Spleen (tissue), 11 donors: ENCODE data around the gene SORCS1. TPM values are rescaled to one million over a fixed set of nuclear protein-coding genes. Genes with fewer than 3 reads are reported as not detected.

Source experiments
- DNase-seq: peaks from one replicate; pipeline ENCODE4 v3.0.0-alpha.2; 2020
- H3K27ac ChIP-seq, 8 donors: fragments of 200-600 bp; sonication (generic) in 7 of 8; 1 replicate in 4 of 8; 2 replicates in 4 of 8; pipeline versions ENCODE4 v1.5.0 to v1.8.0; 2016 to 2021; ENCODE audit warnings: inconsistent platforms in 4 of 8, mild to moderate bottlenecking in 4 of 8, moderate library complexity in 1 of 8
- H3K27me3 ChIP-seq, 7 donors: fragments of 200-600 bp; sonication (generic) in 6 of 7; replicated peaks in 1 of 7; 1 replicate in 4 of 7; 2 replicates in 3 of 7; pipeline versions ENCODE4 v1.5.0 to v1.8.0; 2016 to 2021; ENCODE audit warnings: inconsistent platforms in 3 of 7, mild to moderate bottlenecking in 1 of 7
- H3K36me3 ChIP-seq, 6 donors: fragments of 200-600 bp; sonication (generic) in 5 of 6; 1 replicate in 4 of 6; 2 replicates in 2 of 6; pipeline versions ENCODE4 v1.5.0 to v1.8.0; 2016 to 2021; ENCODE audit warnings: inconsistent platforms in 2 of 6
- H3K4me1 ChIP-seq, 6 donors: fragments of 200-600 bp; sonication (generic) in 5 of 6; 1 replicate in 3 of 6; 2 replicates in 3 of 6; pipeline versions ENCODE4 v1.5.0 to v1.8.0; 2016 to 2021; ENCODE audit warnings: inconsistent platforms in 3 of 6
- H3K4me3 ChIP-seq, 8 donors: fragments of 200-600 bp; sonication (generic) in 7 of 8; 1 replicate in 4 of 8; 2 replicates in 4 of 8; pipeline versions ENCODE4 v1.5.0 to v1.8.0; 2016 to 2021; ENCODE audit warnings: inconsistent platforms in 4 of 8, mild to moderate bottlenecking in 4 of 8, moderate library complexity in 2 of 8
- H3K9me3 ChIP-seq, 8 donors: fragments of 200-600 bp; sonication (generic) in 7 of 8; 1 replicate in 4 of 8; 2 replicates in 4 of 8; pipeline versions ENCODE4 v1.5.0 to v1.8.0; 2016 to 2021; ENCODE audit warnings: inconsistent platforms in 4 of 8
- CTCF ChIP-seq, 11 experiments: fragments of 200-600 bp in 7 of 11; fragments of 450-650 bp in 4 of 11; sonication (generic) in 4 of 11; IDR thresholded peaks in 8 of 11; conservative IDR thresholded peaks in 3 of 11; 1 replicate in 7 of 11; 2 replicates in 4 of 11; pipeline versions ENCODE4 v1.4.0 to v1.8.0; 2016 to 2021; ENCODE audit warnings: antibody characterized with exemption in 11 of 11, inconsistent platforms in 4 of 11, mild to moderate bottlenecking in 1 of 11
- POLR2A ChIP-seq, 3 donors: fragments of 450-650 bp; IDR thresholded peaks; one replicate each; pipeline ENCODE4 v1.5.1; 2017; ENCODE audit warnings: antibody characterized with exemption in 3 of 3, mild to moderate bottlenecking in 1 of 3
- POLR2AphosphoS5 ChIP-seq, 3 donors: sonication (generic); formaldehyde crosslinking; IDR thresholded peaks; one replicate each; pipeline ENCODE4 v1.5.1; 2017; ENCODE audit warnings: antibody characterized with exemption in 3 of 3
- WGBS, 5 donors: extraction: QIAGEN DNeasy Blood & Tissue Kit in 3 of 5; methylation state at CpG; one replicate each; pipeline versions ENCODE4 v1.1.5 to v1.1.7; 2013 to 2018; 5-methylcytosine and 5-hydroxymethylcytosine counted together
- intact Hi-C: fragments of 100-400 bp; cut with DNase I; formaldehyde crosslinking; loops from one replicate; pipeline ENCODE4 v1.15.0; 2023; ENCODE audit warnings: low total_unique reads
- polyA plus RNA-seq, 3 donors: library from polyadenylated mRNA; stranded (reverse); fragments of 200-250 nt; gene quantifications; one replicate each; pipeline ENCODE4 v1.2.1, GENCODE V29; 2013
- total RNA-seq, 7 donors: library from RNA; depleted of rRNA in 3 of 7; stranded (reverse); fragments of >200 nt in 3 of 7; fragmentation: NEBNext Ultra II Directional in 4 of 7; extraction: Animal tissue kit (Norgen Biotek cat#: 25700) in 4 of 7; gene quantifications; one replicate each; pipeline versions ENCODE4 v1.1.0 to v1.2.1, GENCODE V29; 2016 to 2021
- donor health status: healthy with polysubstance abuse.
- donor health status: DM: no; HTN: no; CAD: no; lungs with moderate emphysema.
- donor health status: DM: no; HTN: no; CAD: no.
- donor health status: Bipolar disorder and iron deficiency.
- donor health status: healthy.
- donor health status: DM: no; HTN: no; CAD: no.
- donor health status: DM: yes; HTN: yes; CAD: no.

The SORCS1 gene
- total and polyA plus RNA-seq, 10 donors, result 0.67 to 2.7 (median 1.6) TPM

DNA sequence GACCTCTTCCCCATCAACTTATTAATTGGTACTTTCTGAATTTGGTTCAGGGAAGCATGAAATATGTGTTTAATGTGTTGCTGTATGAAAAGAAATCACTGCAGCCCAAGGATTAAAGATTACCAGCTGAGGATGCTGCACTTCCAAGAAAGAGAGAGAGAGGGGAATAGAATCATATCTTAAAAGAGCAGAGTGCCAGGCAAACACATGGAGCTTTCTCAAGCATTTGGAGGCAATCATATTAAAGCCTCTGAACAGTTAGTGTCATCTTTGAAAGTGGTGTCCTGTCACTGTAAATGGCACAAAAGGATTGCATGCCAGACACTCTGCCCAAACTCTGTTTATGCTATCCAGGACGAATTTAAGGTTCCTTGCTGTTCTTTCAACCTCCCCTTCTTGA, 386.7 kb downstream of the SORCS1 start:
- no peaks in the 10 kb centered on the region for H3K9me3 ChIP-seq
- TF ChIP-seq POLR2AphosphoS5 (IDR thresholded peaks at IDR 0.05), result no peak
- H3K27me3 ChIP-seq, result no peaks in the 10 kb centered on the region
- 0 to 63% (median 29%) methylated on average over 1 of the region's 1 CpG for WGBS, 5 donors
- intact Hi-C loops, result no loop called here
- H3K4me3 ChIP-seq, result no peak overlapping the region
- no peak overlapping the region for H3K27ac ChIP-seq
- no peaks in the 10 kb centered on the region for H3K36me3 ChIP-seq
- no peaks in the 10 kb centered on the region for H3K4me1 ChIP-seq
- DNase-seq, result no peak

DNA sequence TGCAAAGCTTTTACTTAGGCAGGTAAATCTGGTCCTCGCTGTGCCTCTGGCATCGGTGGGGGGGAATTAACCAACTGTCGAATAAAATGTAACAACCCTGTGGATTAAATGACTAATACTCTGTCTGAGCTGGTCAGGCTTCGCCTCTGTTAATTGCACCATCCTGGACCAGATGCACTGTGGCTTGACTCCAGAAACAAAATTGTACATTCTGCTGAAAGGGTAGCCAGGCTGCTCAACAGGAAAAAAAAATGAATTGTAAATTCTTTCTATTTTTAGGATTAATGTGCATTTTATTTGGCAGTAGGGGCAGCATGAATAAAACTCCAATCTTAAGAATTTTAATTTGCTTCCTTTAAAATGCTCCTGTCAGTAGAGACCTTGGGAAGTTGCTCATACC, 389.4 kb downstream of the SORCS1 start:
- no peaks in the 10 kb centered on the region for H3K36me3 ChIP-seq
- DNase-seq, result no peak
- H3K27ac ChIP-seq, result no peak overlapping the region
- no peaks in the 10 kb centered on the region for H3K4me1 ChIP-seq
- H3K27me3 ChIP-seq, result no peaks in the 10 kb centered on the region
- no peak overlapping the region for H3K4me3 ChIP-seq
- TF ChIP-seq POLR2A (IDR thresholded peaks at IDR 0.05) (no peak), CTCF (IDR thresholded peaks at IDR 0.05 in 8 of 11, conservative IDR thresholded peaks at IDR 0.05 in 3 of 11) (no peak), POLR2AphosphoS5 (IDR thresholded peaks at IDR 0.05) (no peak)
- intact Hi-C loops, result no loop called here
- WGBS, 5 donors, result 71 to 86% (median 81%) methylated on average over 4 of the region's 4 CpGs
- no peaks in the 10 kb centered on the region for H3K9me3 ChIP-seq

DNA sequence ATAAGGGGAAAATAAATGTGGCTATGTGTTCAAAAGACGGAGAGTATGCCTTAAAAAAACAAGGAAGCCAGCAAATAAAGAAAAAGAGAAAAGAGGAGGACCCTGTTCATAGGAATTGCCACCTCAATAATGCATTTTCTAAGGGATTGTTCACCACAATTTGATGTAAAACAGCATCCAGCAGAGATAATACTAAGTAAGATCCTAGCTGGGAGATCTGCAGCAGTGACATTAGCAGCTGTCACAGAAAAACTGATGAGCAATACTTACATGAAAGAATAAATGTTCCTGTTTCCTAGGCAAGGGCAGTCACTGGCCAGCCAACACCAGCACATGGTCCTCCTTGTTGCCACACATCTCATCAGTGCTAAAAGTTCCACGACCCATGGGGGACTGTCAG, 391.5 kb downstream of the SORCS1 start:
- no peak overlapping the region for H3K4me3 ChIP-seq
- intact Hi-C loops, result no loop called here
- H3K36me3 ChIP-seq, result no peaks in the 10 kb centered on the region
- TF ChIP-seq POLR2A (IDR thresholded peaks at IDR 0.05) (no peak), POLR2AphosphoS5 (IDR thresholded peaks at IDR 0.05) (no peak), CTCF (IDR thresholded peaks at IDR 0.05 in 8 of 11, conservative IDR thresholded peaks at IDR 0.05 in 3 of 11) (no peak)
- H3K27me3 ChIP-seq, result no peaks in the 10 kb centered on the region
- H3K4me1 ChIP-seq, result no peaks in the 10 kb centered on the region
- no peaks in the 10 kb centered on the region for H3K9me3 ChIP-seq
- 42 to 74% (median 52%) methylated on average over 2 of the region's 2 CpGs for WGBS, 5 donors
- no peak overlapping the region for H3K27ac ChIP-seq
- DNase-seq, result no peak

GRCh38 chr10:106771154-106771553, 393.4 kb downstream of the SORCS1 start:
- 50 to 61% (median 53%) methylated on average over 2 of the region's 2 CpGs for WGBS, 5 donors
- no peak for DNase-seq
- TF ChIP-seq POLR2AphosphoS5 (IDR thresholded peaks at IDR 0.05) (no peak), POLR2A (IDR thresholded peaks at IDR 0.05) (no peak), CTCF (IDR thresholded peaks at IDR 0.05 in 8 of 11, conservative IDR thresholded peaks at IDR 0.05 in 3 of 11) (no peak)
- Histone ChIP-seq H3K4me1 (no peaks in the 10 kb centered on the region), H3K4me3 (no peak overlapping the region), H3K27me3 (no peaks in the 10 kb centered on the region), H3K9me3 (no peaks in the 10 kb centered on the region), H3K27ac (no peak overlapping the region), H3K36me3 (no peaks in the 10 kb centered on the region)
- intact Hi-C loops, result no loop called here

- no peak overlapping the region for H3K4me3 ChIP-seq
- intact Hi-C loops, result no loop called here
- no peak for TF ChIP-seq POLR2AphosphoS5 (IDR thresholded peaks at IDR 0.05)
- no peak for TF ChIP-seq POLR2A (IDR thresholded peaks at IDR 0.05)
- TF ChIP-seq CTCF (IDR thresholded peaks at IDR 0.05 in 8 of 11, conservative IDR thresholded peaks at IDR 0.05 in 3 of 11), result no peak
- no peak for DNase-seq
- H3K36me3 ChIP-seq, result no peaks in the 10 kb centered on the region
- no peaks in the 10 kb centered on the region for H3K4me1 ChIP-seq
- H3K27me3 ChIP-seq, result no peaks in the 10 kb centered on the region
- no peak overlapping the region for H3K27ac ChIP-seq
- H3K9me3 ChIP-seq, result no peaks in the 10 kb centered on the region
These were observed 396.3 kb downstream of the SORCS1 start for GRCh38 chr10:106768204-106768603.
